GM19324 (cell line): Measurements from ENCODE around the gene AGTRAP.

Experiments used
- ATAC-seq: cut with Tn5 transposase; IDR thresholded peaks from one replicate; pipeline ENCODE4 v1.9.1; 2021; ENCODE audit warnings: mild to moderate bottlenecking, moderate library complexity; ENCODE audit not compliant: unreplicated experiment, low FRiP score

Gene AGTRAP

GRCh38 chr1:11705596-11705995 lies 30.3 kb upstream of the AGTRAP start:
- no peak for ATAC-seq

DNA sequence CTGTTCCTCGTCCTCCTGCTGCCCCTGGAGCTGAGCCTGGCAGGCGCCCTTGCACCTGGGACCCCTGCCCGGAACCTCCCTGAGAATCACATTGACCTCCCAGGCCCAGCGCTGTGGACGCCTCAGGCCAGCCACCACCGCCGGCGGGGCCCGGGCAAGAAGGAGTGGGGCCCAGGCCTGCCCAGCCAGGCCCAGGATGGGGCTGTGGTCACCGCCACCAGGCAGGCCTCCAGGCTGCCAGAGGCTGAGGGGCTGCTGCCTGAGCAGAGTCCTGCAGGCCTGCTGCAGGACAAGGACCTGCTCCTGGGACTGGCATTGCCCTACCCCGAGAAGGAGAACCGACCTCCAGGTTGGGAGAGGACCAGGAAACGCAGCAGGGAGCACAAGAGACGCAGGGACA lies 29.6 kb upstream of the AGTRAP start:
- no peak for ATAC-seq

DNA sequence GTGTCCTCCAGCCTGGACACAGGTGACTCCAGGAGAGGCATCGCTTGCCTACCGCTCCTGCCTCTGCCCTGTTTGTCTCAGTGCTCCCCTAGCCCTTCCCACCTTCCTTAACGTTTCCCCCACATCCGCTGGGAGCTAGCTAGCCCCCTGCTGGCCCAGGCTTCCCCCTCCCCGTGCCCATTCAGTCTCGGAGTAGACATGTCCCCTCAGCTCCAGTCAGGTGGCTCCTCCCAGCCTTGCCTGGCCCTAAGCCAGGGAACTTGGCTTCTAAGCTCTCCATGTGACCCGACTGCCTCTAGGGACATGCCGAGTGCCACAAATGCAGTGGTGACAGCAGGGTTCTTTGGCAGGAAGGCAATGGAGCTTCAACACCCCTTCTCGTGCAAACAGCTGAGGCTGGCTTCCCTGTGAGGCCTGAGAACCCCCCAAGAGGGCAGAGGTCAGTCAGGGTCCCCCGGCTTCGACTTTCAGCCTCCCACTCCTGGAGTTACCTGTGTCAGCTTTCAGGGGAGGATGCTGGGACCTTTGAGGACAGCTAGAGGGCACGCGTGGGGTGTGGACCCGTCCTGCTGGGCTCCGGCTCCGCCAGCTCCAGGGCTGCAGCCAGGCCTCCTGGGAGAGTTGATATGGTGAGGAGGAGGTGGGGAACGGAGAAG lies 28.2 kb upstream of the AGTRAP start:
- no peak for ATAC-seq

GRCh38 chr1:11708554-11709350 lies 27.2 kb upstream of the AGTRAP start:
- no peak for ATAC-seq

- ATAC-seq: no peak
Measured at GRCh38 chr1:11711490-11711889, 24.4 kb upstream of the AGTRAP start.

DNA sequence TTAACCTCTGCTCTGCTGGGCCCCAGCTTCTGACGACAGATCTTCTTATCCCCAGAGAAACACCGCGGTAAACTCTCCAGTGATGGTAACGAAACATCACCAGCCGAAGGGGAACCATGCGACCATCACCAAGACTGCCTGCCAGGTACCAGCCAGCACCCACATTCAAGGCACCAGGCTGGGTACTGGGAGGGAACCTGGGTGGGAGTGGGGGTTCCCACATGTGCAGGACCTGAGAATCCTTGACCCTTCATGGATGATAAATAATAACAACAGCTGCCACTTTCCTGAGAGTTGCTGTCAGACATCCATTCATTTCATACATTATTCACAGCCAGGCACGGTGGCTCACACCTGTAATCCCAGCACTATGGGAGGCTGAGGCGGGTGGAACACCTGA lies 23.7 kb upstream of the AGTRAP start:
- ATAC-seq: no peak

DNA sequence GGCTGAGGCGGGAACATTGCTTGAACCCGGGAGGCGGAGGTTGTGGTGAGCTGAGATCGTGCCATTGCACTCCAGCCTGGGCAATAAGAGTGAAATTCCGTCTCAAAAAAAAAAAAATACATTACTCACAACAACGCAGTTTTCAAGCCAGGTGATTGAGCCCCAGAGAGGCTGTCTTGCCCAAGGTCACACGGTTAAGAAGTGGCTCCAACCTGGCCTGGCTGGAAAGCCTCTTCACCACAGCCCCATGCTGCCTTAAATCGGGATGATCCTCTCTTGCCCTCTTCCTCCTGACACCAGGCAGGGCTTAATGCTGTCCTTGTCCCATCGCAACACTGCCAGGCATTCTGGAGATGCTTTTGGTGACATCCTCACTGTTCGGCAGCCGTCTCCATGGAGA lies 22.8 kb upstream of the AGTRAP start:
- no peak for ATAC-seq

GRCh38 chr1:11714831-11715575 lies 20.9 kb upstream of the AGTRAP start:
- no peak for ATAC-seq

DNA sequence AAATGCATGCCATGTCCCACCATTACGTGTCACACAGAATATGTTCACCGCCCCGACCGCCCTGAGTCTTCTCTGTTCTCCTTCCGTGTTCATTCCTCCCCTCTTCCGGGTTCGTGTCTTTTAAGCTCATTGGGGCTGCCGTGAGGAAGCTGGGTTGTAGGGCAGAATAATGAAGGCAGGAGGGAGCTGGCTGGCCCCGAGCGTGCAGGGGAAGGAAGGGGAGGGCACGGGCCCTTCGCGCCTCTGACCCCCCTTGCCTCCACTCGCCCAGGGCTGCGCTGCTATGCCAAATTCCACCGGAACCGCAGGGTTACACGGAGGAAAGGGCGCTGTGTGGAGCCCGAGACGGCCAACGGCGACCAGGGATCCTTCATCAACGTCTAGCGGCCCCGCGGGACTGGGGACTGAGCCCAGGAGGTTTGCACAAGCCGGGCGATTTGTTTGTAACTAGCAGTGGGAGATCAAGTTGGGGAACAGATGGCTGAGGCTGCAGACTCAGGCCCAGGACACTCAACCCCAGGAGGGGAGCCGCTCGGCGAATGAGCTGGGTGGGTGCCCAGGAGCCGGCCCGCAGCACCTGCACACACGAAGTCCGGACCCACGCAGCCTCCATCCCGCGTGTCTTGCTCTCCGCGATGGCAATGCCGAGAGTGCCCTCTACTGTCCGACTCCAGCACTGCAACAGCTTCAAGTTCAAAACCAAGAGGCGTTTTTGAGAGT lies 16.5 kb upstream of the AGTRAP start:
- ATAC-seq: no peak

DNA sequence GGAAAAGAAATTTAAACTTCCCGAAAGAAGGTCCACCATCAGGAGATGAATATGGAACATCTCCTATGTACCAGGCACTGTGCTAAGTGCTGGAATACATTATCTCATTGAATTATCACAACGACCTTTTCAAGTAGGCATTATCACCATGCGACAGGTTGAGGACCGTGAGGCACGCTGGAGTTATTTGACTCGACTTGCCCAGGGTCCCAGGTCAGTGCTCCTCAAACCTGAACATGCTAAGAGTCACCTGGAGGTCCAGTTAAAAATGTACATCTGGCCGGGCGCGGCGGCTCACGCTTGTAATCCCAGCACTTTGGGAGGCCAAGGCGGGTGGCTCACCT lies 15.9 kb upstream of the AGTRAP start:
- no peak for ATAC-seq

- ATAC-seq: no peak
Measured at GRCh38 chr1:11720525-11720924, 15.4 kb upstream of the AGTRAP start.

DNA sequence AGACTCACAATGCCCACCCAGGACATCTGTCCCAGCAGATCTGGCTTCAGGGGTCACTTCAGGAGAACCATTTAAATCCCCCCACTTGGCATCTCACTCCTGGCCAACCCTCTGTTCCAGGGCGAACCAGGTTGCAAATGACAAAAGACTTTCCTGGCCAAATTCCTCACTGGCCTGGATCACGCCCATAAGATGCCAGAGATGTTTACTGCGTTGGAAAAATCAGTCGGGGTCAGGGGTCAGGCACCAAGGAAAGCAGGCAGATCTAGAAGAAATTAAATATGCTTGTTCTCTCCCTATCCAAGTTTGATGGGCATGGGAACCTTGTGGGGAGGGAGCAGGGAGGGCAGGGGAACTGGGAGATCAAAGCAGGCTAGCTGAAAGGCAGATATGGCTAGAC lies 14.6 kb upstream of the AGTRAP start:
- no peak for ATAC-seq

DNA sequence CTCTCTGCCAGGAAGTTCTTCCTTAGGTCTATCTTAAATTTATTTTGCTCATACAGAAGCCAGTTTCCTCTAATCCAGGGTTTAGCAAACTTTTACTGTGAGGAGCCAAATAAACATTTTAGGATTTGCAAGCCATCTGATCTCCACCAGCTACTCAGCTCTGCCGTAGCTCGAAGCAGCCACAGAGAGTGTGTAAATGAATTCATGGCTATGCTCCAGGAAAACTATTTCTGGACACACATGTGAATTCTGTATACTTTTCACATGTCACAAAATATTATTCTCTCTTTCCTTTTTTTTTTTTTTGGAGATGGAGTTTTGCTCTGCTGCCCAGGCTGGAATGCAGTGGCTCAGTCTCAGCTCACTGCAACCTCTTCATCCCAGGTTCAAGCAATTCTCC lies 13.4 kb upstream of the AGTRAP start:
- no peak for ATAC-seq

GRCh38 chr1:11725616-11726015 lies 10.3 kb upstream of the AGTRAP start:
- ATAC-seq: no peak

DNA sequence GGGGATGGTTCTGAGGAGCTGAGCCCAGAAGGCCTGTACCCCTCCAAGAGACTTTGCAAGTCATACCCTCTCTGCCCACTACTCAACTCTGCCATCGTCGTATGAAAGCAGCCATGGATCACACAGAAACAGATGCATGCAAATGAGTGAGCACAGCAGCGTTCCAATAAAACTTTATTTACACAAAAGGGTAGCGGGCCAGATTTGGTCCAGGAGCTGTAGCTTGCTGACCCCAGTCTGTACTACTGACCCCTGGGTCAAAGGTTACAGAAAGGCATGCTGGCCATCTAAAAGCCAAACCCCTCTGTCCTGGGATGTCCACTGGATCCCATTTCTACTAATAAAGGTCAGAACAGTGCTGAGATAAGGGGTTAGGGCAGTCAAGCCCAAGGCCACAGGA lies 8.8 kb upstream of the AGTRAP start:
- no peak for ATAC-seq

GRCh38 chr1:11728126-11728806 lies 7.7 kb upstream of the AGTRAP start:
- ATAC-seq: no peak

GRCh38 chr1:11729155-11729497 lies 6.8 kb upstream of the AGTRAP start:
- ATAC-seq: no peak

DNA sequence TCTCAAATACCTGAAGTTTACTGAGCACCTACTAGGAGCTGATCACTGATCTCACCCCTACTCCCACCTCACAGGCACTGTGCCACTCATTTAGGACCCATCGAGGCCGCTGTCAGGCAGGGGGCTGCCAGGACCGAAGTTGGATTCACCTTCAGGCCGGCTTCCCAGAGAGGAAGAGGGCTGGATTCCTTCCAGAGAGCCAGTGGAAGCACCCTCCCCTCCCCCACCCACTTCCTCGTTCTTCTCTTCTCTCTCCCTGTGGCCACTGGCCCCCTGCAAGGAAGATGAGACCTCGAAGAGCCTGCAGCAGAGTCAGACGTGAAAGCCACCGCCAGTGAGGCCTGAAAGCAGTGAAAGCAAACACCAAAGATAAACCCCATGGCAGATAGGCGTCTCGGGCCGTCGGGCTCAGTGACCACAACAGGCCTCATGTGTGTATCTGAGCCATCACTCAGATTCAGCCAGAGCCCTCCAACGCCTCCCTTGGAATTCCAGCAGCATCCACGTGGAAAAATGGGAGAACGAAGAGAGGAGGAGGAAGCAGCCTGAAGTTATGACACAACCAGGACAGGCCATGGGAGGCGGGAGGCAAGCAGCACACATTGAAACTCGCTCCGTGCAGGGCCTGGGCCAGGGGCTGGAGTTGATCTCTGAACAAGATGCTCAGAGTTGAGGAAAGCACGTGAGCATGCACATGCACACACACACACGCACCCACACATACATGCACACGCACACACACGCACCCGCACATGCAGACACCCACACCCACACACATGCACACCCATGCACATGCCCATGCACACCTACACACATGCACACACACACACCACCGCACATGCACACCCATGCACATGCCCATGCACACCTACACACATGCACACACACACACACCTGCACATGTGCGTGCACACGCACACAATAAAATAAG lies 6.2 kb upstream of the AGTRAP start:
- no peak for ATAC-seq

- no peak for ATAC-seq
Measured at GRCh38 chr1:11730429-11730891, 5.5 kb upstream of the AGTRAP start.
